Thoracic aorta (tissue), 2 donors: ENCODE measurements around the gene ATG7. TPM values are rescaled to one million over a fixed set of nuclear protein-coding genes. Genes with fewer than 3 reads are reported as not detected.
"Not testable (repeated sequence)": the region's sequence is repeated elsewhere in the genome, so short reads cannot be mapped to it uniquely, and the experiment has no call there.

Experiments
- ATAC-seq: fragments of 150-250 bp; one replicate; pipeline ENCODE4 v1.8.0; 2017; ENCODE audit warnings: low read depth; ENCODE audit not compliant: insufficient number of reproducible peaks, low FRiP score
- DNase-seq: peaks from one replicate; pipeline ENCODE4 v3.0.0-alpha.2; 2020; ENCODE audit warnings: low spot score
- H3K27ac ChIP-seq, 2 donors: fragments of 200-600 bp; sonication (generic); 1 replicate in 1 of 2; 2 replicates in 1 of 2; pipeline ENCODE4 v1.5.1; 2016; ENCODE audit warnings: mild to moderate bottlenecking in 2 of 2, moderate library complexity in 2 of 2
- H3K27me3 ChIP-seq: fragments of 200-600 bp; sonication (generic); replicated peaks from 2 replicates; pipeline ENCODE4 v1.6.0; 2016; ENCODE audit warnings: mild to moderate bottlenecking; ENCODE audit not compliant: insufficient read depth
- H3K36me3 ChIP-seq: fragments of 200-600 bp; sonication (generic); one replicate; pipeline ENCODE4 v1.5.1; 2016
- H3K4me1 ChIP-seq, 2 donors: fragments of 200-600 bp; sonication (generic); 1 replicate in 1 of 2; 2 replicates in 1 of 2; pipeline versions ENCODE4 v1.5.1 to v1.6.0; 2016; ENCODE audit warnings: low read depth in 2 of 2, mild to moderate bottlenecking in 1 of 2; ENCODE audit not compliant: control insufficient read depth in 1 of 2
- H3K4me3 ChIP-seq: fragments of 200-600 bp; sonication (generic); 2 replicates; pipeline ENCODE4 v1.5.1; 2016; ENCODE audit warnings: mild to moderate bottlenecking
- H3K9me3 ChIP-seq: fragments of 200-600 bp; sonication (generic); 2 replicates; pipeline ENCODE4 v1.5.1; 2016
- CTCF ChIP-seq: fragments of 200-600 bp; sonication (generic); IDR thresholded peaks from one replicate; pipeline ENCODE4 v1.5.1; 2019; ENCODE audit warnings: antibody characterized with exemption
- total RNA-seq, 2 donors: library from RNA; depleted of rRNA; stranded (reverse); fragments of >200 nt; gene quantifications; one replicate each; pipeline versions ENCODE4 v1.1.0 to v1.2.3, GENCODE V29; 2016

ATG7 gene
- total RNA-seq, 2 donors from 2014 or later: 56.6 to 88.3 TPM

- no peak for TF ChIP-seq CTCF
- peak; percentile 74 for ATAC-seq
- Histone ChIP-seq H3K27me3 (no peaks in the 10 kb centered on the region), H3K4me1 (peaks cover 23 to 40% of the 10 kb centered on the region in 2 donors), H3K9me3 (no peaks in the 10 kb centered on the region), H3K36me3 (no peaks in the 10 kb centered on the region), H3K27ac (peak overlapping the region; percentile 65 to 80), H3K4me3 (peak overlapping the region; percentile 3)
- DNase-seq: no peak
Observed at GRCh38 chr3:11495948-11496557, 223.9 kb downstream of the ATG7 start.

- no peak for ATAC-seq
- TF ChIP-seq CTCF: no peak
- H3K4me3 ChIP-seq: no peak overlapping the region
- peaks cover 23 to 40% of the 10 kb centered on the region in 2 donors for H3K4me1 ChIP-seq
- no peak for DNase-seq
- no peaks in the 10 kb centered on the region for H3K27me3 ChIP-seq
- H3K9me3 ChIP-seq: no peaks in the 10 kb centered on the region
- no peaks in the 10 kb centered on the region for H3K36me3 ChIP-seq
- peak overlapping the region; percentile 74 to 82 for H3K27ac ChIP-seq
Observed at GRCh38 chr3:11498177-11498576, 226.0 kb downstream of the ATG7 start.

- no peaks in the 10 kb centered on the region for H3K36me3 ChIP-seq
- TF ChIP-seq CTCF: no peak
- no peaks in the 10 kb centered on the region for H3K27me3 ChIP-seq
- H3K9me3 ChIP-seq: no peaks in the 10 kb centered on the region
- peak overlapping the region; percentile 74 to 82 for H3K27ac ChIP-seq
- ATAC-seq (peak; percentile 25), DNase-seq (no peak)
- H3K4me1 ChIP-seq: peaks cover 23 to 40% of the 10 kb centered on the region in 2 donors
- no peak overlapping the region for H3K4me3 ChIP-seq
Observed at GRCh38 chr3:11498646-11499045, 226.4 kb downstream of the ATG7 start.

GRCh38 chr3:11499144-11499543 lies 226.9 kb downstream of the ATG7 start:
- TF ChIP-seq CTCF: no peak
- DNase-seq (no peak), ATAC-seq (peak; percentile 42)
- no peaks in the 10 kb centered on the region for H3K36me3 ChIP-seq
- H3K4me1 ChIP-seq: peaks cover 23 to 40% of the 10 kb centered on the region in 2 donors
- no peaks in the 10 kb centered on the region for H3K9me3 ChIP-seq
- peak overlapping the region; percentile 74 to 82 for H3K27ac ChIP-seq
- H3K4me3 ChIP-seq: no peak overlapping the region
- no peaks in the 10 kb centered on the region for H3K27me3 ChIP-seq

- not testable (repeated sequence) for H3K27ac ChIP-seq, H3K36me3 ChIP-seq, H3K27me3 ChIP-seq, H3K4me3 ChIP-seq, H3K9me3 ChIP-seq, DNase-seq, ATAC-seq
- peaks cover 13 to 25% of the 10 kb centered on the region in 2 donors for H3K4me1 ChIP-seq
Observed at GRCh38 chr3:11502413-11502812, 230.2 kb downstream of the ATG7 start.

GRCh38 chr3:11507719-11508118 lies 235.5 kb downstream of the ATG7 start:
- Histone ChIP-seq H3K4me1 (peaks cover 26 to 40% of the 10 kb centered on the region in 2 donors), H3K4me3 (no peak overlapping the region), H3K27me3 (no peaks in the 10 kb centered on the region), H3K36me3 (no peaks in the 10 kb centered on the region), H3K9me3 (no peaks in the 10 kb centered on the region), H3K27ac (peak overlapping the region; percentile 89 to 95)
- DNase-seq (no peak), ATAC-seq (no peak)
- no peak for TF ChIP-seq CTCF
